EL (cell line): Measurements from ENCODE around the gene RAB11FIP3.

Experiments used
- DNase-seq: peaks from one replicate; pipeline ENCODE4 v3.0.0-alpha.2; 2016

RAB11FIP3 gene

DNA sequence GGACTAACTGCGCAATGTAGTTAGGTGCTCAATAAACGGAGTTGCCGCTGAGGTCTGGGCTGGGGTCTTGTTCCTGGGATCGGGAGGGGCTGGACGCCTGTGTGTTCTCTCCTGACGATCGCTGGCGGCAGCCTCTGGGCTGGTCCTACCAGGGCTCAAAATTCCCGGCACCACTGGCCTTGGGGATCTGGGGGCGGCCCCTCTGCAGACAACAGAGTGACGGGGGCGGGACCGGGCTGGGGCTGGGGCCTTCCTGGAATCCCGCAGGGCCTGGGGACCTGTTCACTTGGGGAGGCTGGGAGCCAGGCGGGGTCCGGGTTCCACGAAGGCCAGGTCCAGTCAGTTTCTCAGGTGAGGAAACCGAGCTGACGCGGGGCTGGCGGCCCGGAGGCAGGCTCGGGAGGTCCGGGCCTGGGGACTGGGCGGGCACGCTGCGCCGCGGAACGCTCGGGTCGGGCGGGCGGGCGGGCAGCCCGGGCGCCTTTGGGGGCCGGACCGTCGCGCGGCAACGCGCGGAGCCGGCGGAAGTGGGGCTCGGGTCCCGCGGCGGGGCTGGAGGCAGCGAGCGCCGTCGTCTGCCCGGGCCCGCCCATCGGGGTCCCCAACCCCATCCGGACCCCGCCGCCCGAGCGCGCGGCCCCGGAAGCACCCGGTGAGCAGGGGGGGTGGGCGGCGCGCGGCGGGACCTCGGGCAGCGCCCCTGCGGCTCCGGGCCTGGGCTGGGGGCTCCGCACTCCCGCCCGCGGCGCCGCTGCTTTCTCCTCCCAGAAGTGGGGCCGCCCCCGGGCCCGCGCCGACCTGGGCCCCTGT is 144.2 kb downstream of the RAB11FIP3 start, which contains the start of gene PIGQ:
Gene PIGQ, plus strand, starts transcription at position 524 of the 810 bp plus-strand sequence. CDS start 4,107 bp downstream, outside the sequence.
- DNase-seq, result peak; percentile 68
